22Rv1 (cell line): ENCODE data around the gene KCNH8.
A peak's percentile ranks its signal among the peaks of the same experiment; 100 is the strongest.

Experiments used
- H3K27ac ChIP-seq: fragments of 450-650 bp; 2 replicates; pipeline ENCODE4 v1.5.1; 2017
- CTCF ChIP-seq: fragments of 450-650 bp; IDR thresholded peaks from 2 replicates; pipeline ENCODE4 v1.5.1; 2017; ENCODE audit warnings: mild to moderate bottlenecking
- ZFX ChIP-seq: fragments of 450-650 bp; IDR thresholded peaks from 2 replicates; pipeline ENCODE4 v1.6.1; 2017; ENCODE audit warnings: antibody characterized with exemption, borderline replicate concordance

Gene KCNH8

GRCh38 chr3:19539518-19540392, 391.4 kb downstream of the KCNH8 start:
- TF ChIP-seq ZFX, result no peak

GRCh38 chr3:19540464-19540863, 392.2 kb downstream of the KCNH8 start:
- H3K27ac ChIP-seq, result no peak overlapping the region
- no peak for TF ChIP-seq ZFX
- TF ChIP-seq CTCF, result no peak

More at GRCh38 chr3:19539518-19540392, 391.4 kb downstream of the KCNH8 start:
- H3K27ac ChIP-seq, result no peak overlapping the region

GRCh38 chr3:19541284-19541683, 393.0 kb downstream of the KCNH8 start:
- TF ChIP-seq CTCF, result no peak
- TF ChIP-seq ZFX, result no peak
- no peak overlapping the region for H3K27ac ChIP-seq

GRCh38 chr3:19543212-19543841, 395.0 kb downstream of the KCNH8 start:
- no peak for TF ChIP-seq ZFX
- TF ChIP-seq CTCF, result peak; percentile 93
- no peak overlapping the region for H3K27ac ChIP-seq

- no peak overlapping the region for H3K27ac ChIP-seq
- TF ChIP-seq CTCF, result no peak
- no peak for TF ChIP-seq ZFX
Measured at GRCh38 chr3:19547665-19548464, 399.6 kb downstream of the KCNH8 start.

- TF ChIP-seq CTCF (no peak), ZFX (no peak)
- no peak overlapping the region for H3K27ac ChIP-seq
Measured at GRCh38 chr3:19559724-19560442, 411.6 kb downstream of the KCNH8 start.

- TF ChIP-seq ZFX (no peak), CTCF (no peak)
- no peak overlapping the region for H3K27ac ChIP-seq
Measured at GRCh38 chr3:19573644-19574043, 425.3 kb downstream of the KCNH8 start.
